Measurements from ENCODE around the gene FHDC1. TPM values are rescaled to one million over a fixed set of nuclear protein-coding genes. Genes with fewer than 3 reads are reported as not detected.

FHDC1 gene
- total RNA-seq, 2 donors from 2014 or later, result 0.99 to 3.9 TPM

- Histone ChIP-seq H3K36me3 (replicated peaks in 1 of 2; ENCODE audit: insufficient read depth in 1 of 2, low read depth in 2 of 2) (no peaks in the 10 kb centered on the region), H3K9me3 (no peaks in the 10 kb centered on the region), H3K27me3 (no peaks in the 10 kb centered on the region), H3K4me3 (no peak overlapping the region), H3K4me1 (no peaks in the 10 kb centered on the region), H3K27ac (no peak overlapping the region)
- DNase-seq (no peak), ATAC-seq (no peak)
- WGBS, 2 donors, result 83 to 86% methylated on average over 9 of the region's 9 CpGs
- intact Hi-C loops (cut with DNase I), result no loop called here
- TF ChIP-seq POLR2A (IDR thresholded peaks at IDR 0.05) (no peak), CTCF (IDR thresholded peaks at IDR 0.05) (no peak)
Observed at GRCh38 chr4:152968806-152969394, 32.8 kb downstream of the FHDC1 start.

GRCh38 chr4:152970102-152970820 is 34.1 kb downstream of the FHDC1 start:
- Histone ChIP-seq H3K4me3 (no peak overlapping the region), H3K9me3 (no peaks in the 10 kb centered on the region), H3K36me3 (replicated peaks in 1 of 2; ENCODE audit: insufficient read depth in 1 of 2, low read depth in 2 of 2) (no peaks in the 10 kb centered on the region), H3K27ac (no peak overlapping the region), H3K4me1 (no peaks in the 10 kb centered on the region), H3K27me3 (no peaks in the 10 kb centered on the region)
- WGBS, 2 donors, result 75 to 79% methylated on average over 3 of the region's 3 CpGs
- no peak for ATAC-seq
- no peak for TF ChIP-seq CTCF (IDR thresholded peaks at IDR 0.05)
- TF ChIP-seq POLR2A (IDR thresholded peaks at IDR 0.05), result no peak
- no peak for DNase-seq
- intact Hi-C loops (cut with DNase I), result no loop called here

- 97% methylated on average over 3 of the region's 3 CpGs for WGBS, 2 donors
- Histone ChIP-seq H3K4me3 (no peak overlapping the region), H3K27me3 (no peaks in the 10 kb centered on the region), H3K9me3 (no peaks in the 10 kb centered on the region), H3K4me1 (no peaks in the 10 kb centered on the region), H3K36me3 (replicated peaks in 1 of 2; ENCODE audit: insufficient read depth in 1 of 2, low read depth in 2 of 2) (no peaks in the 10 kb centered on the region), H3K27ac (no peak overlapping the region)
- no peak for DNase-seq
- intact Hi-C loops (cut with DNase I), result no loop called here
- TF ChIP-seq CTCF (IDR thresholded peaks at IDR 0.05) (no peak), POLR2A (IDR thresholded peaks at IDR 0.05) (no peak)
- ATAC-seq, result no peak
Observed at GRCh38 chr4:152971053-152971452, 34.9 kb downstream of the FHDC1 start.

- Histone ChIP-seq H3K27ac (no peak overlapping the region), H3K4me1 (no peaks in the 10 kb centered on the region), H3K36me3 (replicated peaks in 1 of 2; ENCODE audit: insufficient read depth in 1 of 2, low read depth in 2 of 2) (no peaks in the 10 kb centered on the region), H3K27me3 (no peaks in the 10 kb centered on the region), H3K9me3 (no peaks in the 10 kb centered on the region), H3K4me3 (no peak overlapping the region)
- no peak for ATAC-seq
- TF ChIP-seq POLR2A (IDR thresholded peaks at IDR 0.05) (no peak), CTCF (IDR thresholded peaks at IDR 0.05) (no peak)
- no peak for DNase-seq
- intact Hi-C loops (cut with DNase I), result no loop called here
- 85% methylated on average over 12 of the region's 12 CpGs for WGBS, 2 donors
Observed at GRCh38 chr4:152972821-152973628, 36.9 kb downstream of the FHDC1 start.

Data from body of pancreas (tissue), 4 donors.